ENCODE results near the gene SP6.

DNA sequence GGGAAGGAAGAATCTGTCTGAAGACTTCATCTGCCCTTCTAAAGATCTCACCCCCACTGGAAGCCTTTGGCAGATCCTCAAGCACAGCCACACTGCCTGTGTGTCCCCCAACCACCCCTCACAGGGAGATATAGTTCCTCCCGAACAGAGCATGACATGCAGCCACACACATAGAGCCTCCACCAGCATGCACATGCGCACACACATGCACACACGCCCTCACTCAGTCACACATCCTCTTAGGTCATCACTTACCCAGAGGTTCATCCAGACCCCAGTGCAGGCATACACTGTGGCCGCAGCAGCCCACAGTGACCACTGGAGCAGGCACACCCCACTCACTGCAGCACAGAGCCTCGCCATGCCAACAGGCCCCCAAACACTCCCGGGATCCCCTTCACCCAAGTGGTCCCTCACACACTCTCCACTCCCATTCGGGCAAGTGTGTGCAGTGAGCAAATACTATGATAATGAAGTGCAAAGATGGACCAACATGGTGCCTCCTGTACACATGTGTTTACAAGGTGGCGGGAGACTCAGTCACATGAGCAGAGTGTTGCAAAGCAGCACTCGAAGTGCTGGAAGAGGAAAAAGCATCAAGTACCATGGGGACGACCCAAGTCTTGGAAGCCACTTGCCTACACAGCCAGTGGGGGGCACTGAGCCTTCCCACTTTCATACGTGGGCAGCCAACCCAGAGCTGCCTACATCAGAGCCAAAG, 17.0 kb upstream of the SP6 start:
- no peak for TF ChIP-seq POLR2A (IDR thresholded peaks at IDR 0.05)
- no peak for TF ChIP-seq POLR2AphosphoS5 (IDR thresholded peaks at IDR 0.05; ENCODE audit: insufficient read depth in 1 of 2, low read depth in 1 of 2)
